Measurements from ENCODE around the gene RGMA.

The RGMA gene

GRCh38 chr15:93017526-93017925, 71.5 kb downstream of the RGMA start:
- no peak for DNase-seq (ENCODE audit: low read depth)

- DNase-seq (ENCODE audit: low read depth) = no peak
Measured at GRCh38 chr15:93012786-93013185, 76.2 kb downstream of the RGMA start.

GRCh38 chr15:93007994-93008393, 81.0 kb downstream of the RGMA start:
- no peak for DNase-seq (ENCODE audit: low read depth)

DNA sequence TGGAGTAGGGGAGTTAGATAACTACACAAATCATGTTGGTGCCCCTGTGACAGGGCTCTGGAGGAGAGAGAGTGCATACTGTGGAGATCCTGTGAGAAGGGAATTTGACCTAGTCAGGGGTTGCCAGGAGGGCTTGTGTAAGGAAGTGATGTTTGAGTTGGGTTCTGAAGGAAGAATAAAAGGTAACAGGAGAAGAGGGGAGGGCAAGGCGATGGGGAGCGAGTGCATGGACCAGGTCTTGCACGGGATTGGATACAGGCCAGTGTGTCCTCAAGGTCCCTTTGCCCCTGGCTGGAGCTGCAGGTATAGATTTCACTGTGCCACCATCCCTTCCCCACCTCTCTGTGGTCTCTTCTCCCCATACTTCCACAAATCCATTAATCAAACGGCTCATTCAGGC, 83.9 kb downstream of the RGMA start:
- no peak for DNase-seq (ENCODE audit: low read depth)

GRCh38 chr15:93001881-93002280, 87.1 kb downstream of the RGMA start:
- DNase-seq (ENCODE audit: low read depth) = no peak

- no peak for DNase-seq (ENCODE audit: low read depth)
Measured at GRCh38 chr15:93001156-93001555, 87.9 kb downstream of the RGMA start.

DNA sequence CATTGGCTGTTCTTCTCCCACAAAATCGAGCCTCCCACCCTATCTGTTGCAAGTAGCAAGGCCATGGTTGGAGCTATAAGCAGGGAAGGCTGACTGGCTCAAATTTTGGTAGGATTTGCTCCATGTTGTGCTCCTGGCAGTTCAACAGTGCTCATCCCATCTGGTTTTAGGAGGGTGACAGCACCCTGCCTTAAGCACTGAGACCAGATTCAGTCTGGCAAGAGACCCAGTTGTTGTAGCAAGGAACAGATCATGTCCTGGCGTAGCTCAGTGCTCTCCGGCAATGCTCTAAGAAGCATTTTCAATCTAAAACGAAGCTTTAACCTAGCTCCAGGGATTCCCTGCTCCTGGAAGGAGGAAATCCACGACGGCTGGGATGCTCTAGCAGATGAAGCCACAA, 91.2 kb downstream of the RGMA start:
- DNase-seq (ENCODE audit: low read depth) = no peak

- DNase-seq (ENCODE audit: low read depth) = no peak
Measured at GRCh38 chr15:92992720-92993119, 96.3 kb downstream of the RGMA start.

DNA sequence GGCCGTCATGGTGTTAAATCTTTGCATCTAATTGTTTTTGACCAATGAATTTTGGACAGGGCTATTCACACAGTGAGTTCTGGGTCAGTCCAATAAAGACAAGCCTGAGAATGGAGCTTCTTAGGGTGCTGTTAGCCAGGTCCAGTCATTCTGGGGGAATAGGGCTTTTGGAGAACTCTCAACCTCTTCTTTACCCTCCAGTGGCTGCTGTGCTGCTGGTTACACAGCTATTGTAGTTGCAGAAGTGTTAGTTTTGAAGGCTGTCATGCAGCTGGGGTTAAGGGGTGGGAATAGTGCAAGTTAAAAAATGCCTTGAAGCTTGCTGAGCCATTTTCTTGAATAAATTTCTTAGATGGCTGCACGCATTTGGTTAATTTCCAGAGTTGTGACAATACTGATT, 99.0 kb downstream of the RGMA start:
- no peak for DNase-seq (ENCODE audit: low read depth)

GRCh38 chr15:92989470-92989869, 99.5 kb downstream of the RGMA start:
- no peak for DNase-seq (ENCODE audit: low read depth)

Measured in CMK (cell line).